Measurements from ENCODE around the gene SH3RF3. TPM values are rescaled to one million over a fixed set of nuclear protein-coding genes. Genes with fewer than 3 reads are reported as not detected.

The SH3RF3 gene
- total RNA-seq, 2 donors from 2014 or later, result 1.5 to 1.8 TPM

DNA sequence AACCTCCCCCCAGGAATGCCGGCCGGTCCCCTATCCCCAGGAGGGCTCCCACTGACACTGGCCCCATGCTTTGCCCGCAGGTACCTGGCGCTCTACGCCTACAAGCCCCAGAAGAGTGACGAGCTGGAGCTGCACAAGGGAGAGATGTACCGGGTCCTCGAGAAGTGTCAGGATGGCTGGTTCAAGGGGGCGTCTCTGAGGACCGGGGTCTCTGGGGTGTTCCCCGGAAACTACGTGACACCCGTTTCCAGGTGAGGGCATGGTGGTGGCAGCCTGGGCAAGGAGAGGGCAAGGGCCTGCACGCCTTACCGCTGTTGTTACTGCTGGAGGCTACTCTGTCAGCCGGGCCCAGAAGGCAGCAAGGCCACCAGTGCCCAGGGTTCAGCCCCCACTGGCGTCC lies 303.4 kb downstream of the SH3RF3 start:
- Histone ChIP-seq H3K27ac (ENCODE audit: low read depth, low read length) (no peak overlapping the region), H3K27me3 (ENCODE audit: control insufficient read depth, insufficient read depth, low read length, poor library complexity, severe bottlenecking) (no peaks in the 10 kb centered on the region), H3K4me1 (ENCODE audit: control insufficient read depth, insufficient read depth, low read length) (no peaks in the 10 kb centered on the region), H3K36me3 (ENCODE audit: control insufficient read depth, insufficient read depth, low read length) (no peaks in the 10 kb centered on the region), H3K4me3 (ENCODE audit: low read length) (no peak overlapping the region), H3K9me3 (ENCODE audit: control insufficient read depth, low read length) (no peaks in the 10 kb centered on the region), H3K9ac (ENCODE audit: extremely low read depth, low read length, poor library complexity, severe bottlenecking) (no peak overlapping the region)
- Mint-ChIP-seq H3K9me3 (no peaks in the 10 kb centered on the region), H3K4me3 (no peak overlapping the region), H3K4me1 (peaks cover 18% of the 10 kb centered on the region), H3K36me3 (ENCODE audit: low read depth) (no peaks in the 10 kb centered on the region), H3K27me3 (ENCODE audit: insufficient read depth) (no peaks in the 10 kb centered on the region), H3K27ac (no peak overlapping the region)
- no peak for DNase-seq
- TF ChIP-seq, protein P1, sequence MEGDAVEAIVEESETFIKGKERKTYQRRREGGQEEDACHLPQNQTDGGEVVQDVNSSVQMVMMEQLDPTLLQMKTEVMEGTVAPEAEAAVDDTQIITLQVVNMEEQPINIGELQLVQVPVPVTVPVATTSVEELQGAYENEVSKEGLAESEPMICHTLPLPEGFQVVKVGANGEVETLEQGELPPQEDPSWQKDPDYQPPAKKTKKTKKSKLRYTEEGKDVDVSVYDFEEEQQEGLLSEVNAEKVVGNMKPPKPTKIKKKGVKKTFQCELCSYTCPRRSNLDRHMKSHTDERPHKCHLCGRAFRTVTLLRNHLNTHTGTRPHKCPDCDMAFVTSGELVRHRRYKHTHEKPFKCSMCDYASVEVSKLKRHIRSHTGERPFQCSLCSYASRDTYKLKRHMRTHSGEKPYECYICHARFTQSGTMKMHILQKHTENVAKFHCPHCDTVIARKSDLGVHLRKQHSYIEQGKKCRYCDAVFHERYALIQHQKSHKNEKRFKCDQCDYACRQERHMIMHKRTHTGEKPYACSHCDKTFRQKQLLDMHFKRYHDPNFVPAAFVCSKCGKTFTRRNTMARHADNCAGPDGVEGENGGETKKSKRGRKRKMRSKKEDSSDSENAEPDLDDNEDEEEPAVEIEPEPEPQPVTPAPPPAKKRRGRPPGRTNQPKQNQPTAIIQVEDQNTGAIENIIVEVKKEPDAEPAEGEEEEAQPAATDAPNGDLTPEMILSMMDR (conservative IDR thresholded peaks at IDR 0.05), result no peak
- WGBS, 2 experiments (ENCODE audit: insufficient coverage in 1 of 2, insufficient read length in 1 of 2), result 90 to 93% methylated on average over 2 to 17 of the region's 17 CpGs

DNA sequence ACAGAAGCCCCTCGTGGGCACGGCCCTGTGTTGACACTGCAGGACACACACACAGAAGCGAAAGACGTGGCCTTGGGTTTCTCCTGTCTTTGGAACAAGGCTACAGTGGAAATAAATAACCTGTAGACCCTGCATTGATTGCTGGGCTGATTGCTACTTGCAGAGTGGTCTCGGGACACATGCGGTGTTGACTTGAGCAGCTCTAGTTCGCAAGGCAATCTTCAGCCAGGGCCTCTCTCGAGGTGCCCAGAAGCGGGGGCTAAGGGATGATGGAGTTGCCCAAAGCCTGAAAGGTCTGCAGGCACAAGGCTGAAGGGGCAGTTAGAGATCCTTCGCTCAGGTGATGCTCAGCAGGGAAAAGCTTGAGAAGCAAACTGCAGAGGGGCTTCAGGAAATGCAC lies 304.5 kb downstream of the SH3RF3 start:
- TF ChIP-seq, protein P1 (conservative IDR thresholded peaks at IDR 0.05), result no peak
- DNase-seq, result peak; percentile 30
- no peaks in the 10 kb centered on the region for H3K4me1 ChIP-seq (ENCODE audit: control insufficient read depth, insufficient read depth, low read length)

DNA sequence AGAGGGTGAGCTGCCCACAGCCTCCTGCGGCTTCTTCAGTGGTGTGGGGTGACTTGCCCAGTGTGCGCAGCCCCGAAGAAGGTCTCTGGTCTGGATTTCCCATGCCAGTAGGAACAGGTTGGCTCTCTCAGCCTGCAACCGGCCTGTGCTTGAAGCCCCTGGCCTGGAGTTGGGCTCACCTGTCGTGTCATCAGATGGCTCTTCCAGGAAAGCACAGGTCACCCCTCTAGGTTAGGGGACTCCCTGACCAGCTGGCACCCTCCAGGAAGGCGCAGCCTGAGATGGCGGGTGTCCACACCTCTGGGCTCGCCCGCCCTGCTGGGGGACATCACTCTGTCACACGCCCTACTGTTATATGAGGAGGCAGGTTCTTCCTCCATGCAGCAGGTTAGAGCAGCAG lies 304.9 kb downstream of the SH3RF3 start:
- Histone ChIP-seq H3K4me3 (ENCODE audit: low read length) (no peak overlapping the region), H3K27me3 (ENCODE audit: control insufficient read depth, insufficient read depth, low read length, poor library complexity, severe bottlenecking) (no peaks in the 10 kb centered on the region), H3K9ac (ENCODE audit: extremely low read depth, low read length, poor library complexity, severe bottlenecking) (no peak overlapping the region), H3K36me3 (ENCODE audit: control insufficient read depth, insufficient read depth, low read length) (no peaks in the 10 kb centered on the region), H3K4me1 (ENCODE audit: control insufficient read depth, insufficient read depth, low read length) (no peaks in the 10 kb centered on the region), H3K9me3 (ENCODE audit: control insufficient read depth, low read length) (no peaks in the 10 kb centered on the region), H3K27ac (ENCODE audit: low read depth, low read length) (no peak overlapping the region)
- DNase-seq, result peak; percentile 30
- Mint-ChIP-seq H3K36me3 (ENCODE audit: low read depth) (no peaks in the 10 kb centered on the region), H3K4me1 (peaks cover 25% of the 10 kb centered on the region), H3K27me3 (ENCODE audit: insufficient read depth) (no peaks in the 10 kb centered on the region), H3K27ac (no peak overlapping the region), H3K9me3 (no peaks in the 10 kb centered on the region), H3K4me3 (no peak overlapping the region)
- 91 to 94% methylated on average over 6 to 10 of the region's 10 CpGs for WGBS, 2 experiments (ENCODE audit: insufficient coverage in 1 of 2, insufficient read length in 1 of 2)
- TF ChIP-seq, protein P1 (conservative IDR thresholded peaks at IDR 0.05), result no peak

More for the DNA sequence above, 304.5 kb downstream of the SH3RF3 start:
- H3K9me3 ChIP-seq (ENCODE audit: control insufficient read depth, low read length), result no peaks in the 10 kb centered on the region
- H3K27ac ChIP-seq (ENCODE audit: low read depth, low read length), result no peak overlapping the region
- Mint-ChIP-seq H3K27ac (no peak overlapping the region), H3K4me1 (peaks cover 25% of the 10 kb centered on the region), H3K9me3 (no peaks in the 10 kb centered on the region), H3K27me3 (ENCODE audit: insufficient read depth) (no peaks in the 10 kb centered on the region), H3K4me3 (no peak overlapping the region), H3K36me3 (ENCODE audit: low read depth) (no peaks in the 10 kb centered on the region)
- H3K9ac ChIP-seq (ENCODE audit: extremely low read depth, low read length, poor library complexity, severe bottlenecking), result no peak overlapping the region
- no peaks in the 10 kb centered on the region for H3K36me3 ChIP-seq (ENCODE audit: control insufficient read depth, insufficient read depth, low read length)
- WGBS, 2 experiments (ENCODE audit: insufficient coverage in 1 of 2, insufficient read length in 1 of 2), result 95 to 97% methylated on average over 10 of the region's 10 CpGs
- H3K4me3 ChIP-seq (ENCODE audit: low read length), result no peak overlapping the region
- H3K27me3 ChIP-seq (ENCODE audit: control insufficient read depth, insufficient read depth, low read length, poor library complexity, severe bottlenecking), result no peaks in the 10 kb centered on the region
